ENCODE data around the gene DOK7.

DNA sequence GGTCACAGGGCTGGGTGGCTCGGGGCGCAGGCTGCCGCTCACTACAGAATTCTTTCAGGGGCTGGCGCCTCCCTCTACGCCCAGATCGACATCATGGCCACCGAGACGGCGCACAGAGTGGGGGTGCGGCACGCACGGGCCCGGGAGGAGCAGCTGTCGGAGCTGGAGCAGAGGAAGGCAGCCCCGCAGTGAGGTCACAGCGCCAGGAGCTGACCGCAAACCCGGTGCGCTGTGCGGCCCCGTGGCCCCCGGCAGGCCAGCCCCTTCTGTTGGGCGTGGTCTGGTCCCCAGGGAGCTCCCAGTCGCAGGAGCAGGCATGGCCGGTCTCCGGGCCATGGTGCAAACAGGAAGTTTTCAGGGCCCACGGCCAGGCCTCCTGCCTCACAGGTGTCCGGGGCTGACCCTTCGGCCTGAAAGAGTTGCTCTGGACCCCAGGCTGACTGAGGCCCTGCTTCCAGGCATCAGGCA, 37.6 kb downstream of the DOK7 start:
- TF ChIP-seq POLR2A (IDR thresholded peaks at IDR 0.05) = no peak
- TF ChIP-seq, protein P1, sequence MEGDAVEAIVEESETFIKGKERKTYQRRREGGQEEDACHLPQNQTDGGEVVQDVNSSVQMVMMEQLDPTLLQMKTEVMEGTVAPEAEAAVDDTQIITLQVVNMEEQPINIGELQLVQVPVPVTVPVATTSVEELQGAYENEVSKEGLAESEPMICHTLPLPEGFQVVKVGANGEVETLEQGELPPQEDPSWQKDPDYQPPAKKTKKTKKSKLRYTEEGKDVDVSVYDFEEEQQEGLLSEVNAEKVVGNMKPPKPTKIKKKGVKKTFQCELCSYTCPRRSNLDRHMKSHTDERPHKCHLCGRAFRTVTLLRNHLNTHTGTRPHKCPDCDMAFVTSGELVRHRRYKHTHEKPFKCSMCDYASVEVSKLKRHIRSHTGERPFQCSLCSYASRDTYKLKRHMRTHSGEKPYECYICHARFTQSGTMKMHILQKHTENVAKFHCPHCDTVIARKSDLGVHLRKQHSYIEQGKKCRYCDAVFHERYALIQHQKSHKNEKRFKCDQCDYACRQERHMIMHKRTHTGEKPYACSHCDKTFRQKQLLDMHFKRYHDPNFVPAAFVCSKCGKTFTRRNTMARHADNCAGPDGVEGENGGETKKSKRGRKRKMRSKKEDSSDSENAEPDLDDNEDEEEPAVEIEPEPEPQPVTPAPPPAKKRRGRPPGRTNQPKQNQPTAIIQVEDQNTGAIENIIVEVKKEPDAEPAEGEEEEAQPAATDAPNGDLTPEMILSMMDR (IDR thresholded peaks at IDR 0.05) = no peak
